ENCODE data around the gene TNN.
"Not testable (repeated sequence)": the region's sequence is repeated elsewhere in the genome, so short reads cannot be mapped to it uniquely, and the experiment has no call there.

TNN gene

DNA sequence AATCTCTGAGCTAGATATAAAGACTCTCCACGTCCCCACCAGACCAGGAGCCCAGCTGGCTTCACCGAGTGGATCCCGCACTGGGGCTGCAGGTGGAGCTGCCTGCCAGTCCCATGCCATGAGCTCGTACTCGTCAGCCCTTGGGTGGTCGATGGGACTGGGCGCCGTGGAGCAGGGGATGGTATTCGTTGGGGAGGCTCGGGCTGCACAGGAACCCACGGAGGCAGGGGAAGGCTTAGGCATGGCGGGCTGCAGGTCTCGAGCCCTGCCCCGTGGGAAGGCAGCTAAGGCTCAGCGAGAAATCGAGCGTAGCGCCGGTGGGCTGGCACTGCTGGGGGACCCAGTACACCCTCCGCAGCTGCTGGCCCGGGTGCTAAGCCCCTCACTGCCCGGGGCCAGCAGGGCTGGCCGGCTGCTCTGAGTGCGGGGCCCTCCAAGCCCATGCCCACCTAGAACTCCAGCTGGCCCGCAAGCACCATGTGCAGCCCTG is 40.7 kb downstream of the TNN start:
- DNase-seq (ENCODE audit: low spot score): not testable (repeated sequence)

DNA sequence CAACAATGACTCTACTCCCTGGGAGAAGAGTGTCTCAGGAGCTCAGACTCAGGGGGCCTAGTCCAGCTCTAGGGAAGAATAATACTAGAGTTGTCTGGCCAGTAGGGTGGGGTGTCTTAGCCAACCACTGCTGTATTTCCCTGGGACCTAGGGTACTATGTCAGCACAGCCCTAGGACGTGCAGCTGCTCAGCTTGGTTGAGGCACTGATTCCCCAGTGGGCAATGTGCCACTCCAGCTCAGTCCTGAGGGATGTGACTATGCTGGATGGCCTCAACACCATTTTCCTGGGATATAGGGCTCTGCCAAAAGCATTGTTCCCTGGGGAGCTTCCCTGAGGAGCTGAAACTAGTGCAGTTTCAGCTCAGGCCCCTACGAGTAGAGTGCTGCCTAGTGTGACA is 47.4 kb downstream of the TNN start:
- no peak for DNase-seq (ENCODE audit: low spot score)

DNA sequence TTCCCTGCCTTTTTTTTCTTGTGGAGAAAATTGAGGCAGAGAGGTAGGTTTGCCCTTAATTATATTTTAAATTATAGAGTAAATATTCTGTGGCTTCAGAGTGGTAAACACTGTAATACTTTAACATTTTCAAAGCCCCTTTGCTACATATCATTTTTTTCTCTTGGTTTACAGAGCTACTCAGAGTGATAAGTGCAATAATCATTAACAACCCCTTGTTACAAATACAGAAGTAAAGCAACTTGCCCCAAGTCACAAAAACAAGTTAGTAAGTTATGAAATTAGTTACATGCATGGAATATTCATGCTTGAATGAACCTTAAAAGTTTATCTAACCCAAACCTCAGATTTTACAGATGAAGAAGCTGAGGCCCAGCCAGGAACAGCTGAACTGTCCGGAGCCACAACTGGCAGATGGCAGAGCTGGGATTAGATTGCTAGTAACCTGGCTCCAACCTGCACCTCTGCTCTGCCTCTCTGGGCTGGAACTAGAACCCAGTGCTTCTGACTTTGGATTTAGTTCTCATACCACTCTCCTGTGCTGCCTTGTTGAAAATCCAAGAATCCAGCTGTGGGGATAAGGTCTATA is 48.7 kb downstream of the TNN start:
- no peak for DNase-seq (ENCODE audit: low spot score)

DNA sequence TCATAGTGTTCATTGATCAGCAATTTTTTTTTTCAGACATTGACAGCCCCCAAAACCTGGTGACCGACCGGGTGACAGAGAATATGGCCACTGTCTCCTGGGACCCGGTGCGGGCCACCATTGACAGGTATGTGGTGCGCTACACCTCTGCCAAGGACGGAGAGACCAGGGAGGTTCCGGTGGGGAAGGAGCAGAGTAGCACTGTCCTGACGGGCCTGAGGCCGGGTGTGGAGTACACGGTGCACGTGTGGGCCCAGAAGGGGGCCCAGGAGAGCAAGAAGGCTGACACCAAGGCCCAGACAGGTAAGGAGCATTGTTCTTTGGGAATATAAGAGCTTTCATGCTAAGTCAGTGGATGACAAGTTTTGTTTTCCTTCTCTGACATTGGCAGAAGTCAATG is 49.3 kb downstream of the TNN start:
- no peak for DNase-seq (ENCODE audit: low spot score)

DNA sequence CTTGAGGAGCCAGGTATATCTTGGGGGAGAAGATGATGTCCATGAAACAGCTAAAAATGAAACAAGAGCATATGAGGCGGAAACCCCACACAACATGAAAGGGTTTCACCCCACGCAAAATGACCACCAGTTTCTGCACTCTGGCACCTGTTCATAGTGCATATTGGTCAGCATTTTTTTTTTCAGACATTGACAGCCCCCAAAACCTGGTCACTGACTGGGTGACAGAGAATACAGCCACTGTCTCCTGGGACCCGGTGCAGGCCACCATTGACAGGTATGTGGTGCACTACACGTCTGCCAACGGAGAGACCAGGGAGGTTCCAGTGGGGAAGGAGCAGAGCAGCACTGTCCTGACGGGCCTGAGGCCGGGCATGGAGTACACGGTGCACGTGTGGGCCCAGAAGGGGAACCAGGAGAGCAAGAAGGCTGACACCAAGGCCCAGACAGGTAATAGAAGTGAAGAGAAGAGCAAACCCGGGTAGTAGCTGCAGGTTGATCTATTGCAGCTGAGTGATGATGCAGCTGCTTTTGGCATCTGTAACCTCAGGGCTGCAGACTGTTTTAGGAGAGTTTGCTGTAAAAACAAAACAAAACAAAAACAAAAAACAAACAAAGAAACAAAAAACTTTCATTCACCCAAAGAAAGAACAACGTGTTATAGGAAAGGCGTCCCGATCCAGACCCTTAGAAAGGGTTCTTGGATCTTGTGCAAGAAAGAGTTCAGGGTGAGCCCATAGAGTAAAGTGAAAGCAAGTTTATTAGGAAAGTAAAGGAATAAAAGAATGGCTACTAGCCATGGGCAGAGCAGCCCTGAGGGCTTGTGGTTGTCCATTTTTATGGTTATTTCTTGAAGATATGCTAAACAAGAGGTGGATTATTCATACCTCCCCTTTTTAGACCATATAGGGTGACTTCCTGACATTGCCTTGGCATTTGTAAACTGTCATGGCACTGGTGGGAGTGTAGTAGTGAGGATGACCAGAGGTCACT is 51.0 kb downstream of the TNN start:
- DNase-seq (ENCODE audit: low spot score): no peak

DNA sequence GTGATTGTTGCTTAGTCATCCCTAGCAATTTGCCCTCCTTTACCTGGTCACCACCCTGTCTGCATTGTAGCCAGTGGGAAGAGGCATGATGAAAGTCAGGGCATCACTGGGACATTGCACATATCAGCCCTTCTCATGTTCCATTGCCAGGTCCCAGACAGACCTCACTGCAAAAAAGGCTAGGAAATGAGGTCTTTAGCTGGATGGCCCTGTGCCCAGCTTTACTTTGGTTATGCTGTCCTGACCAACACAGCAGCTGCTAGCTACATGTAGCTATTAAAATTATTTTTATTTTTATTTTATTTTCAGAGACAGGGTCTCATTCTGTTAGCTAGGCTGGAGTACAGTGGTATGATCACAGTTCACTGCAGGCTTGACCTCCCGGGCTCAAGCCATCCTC is 52.9 kb downstream of the TNN start:
- DNase-seq (ENCODE audit: low spot score): no peak

DNA sequence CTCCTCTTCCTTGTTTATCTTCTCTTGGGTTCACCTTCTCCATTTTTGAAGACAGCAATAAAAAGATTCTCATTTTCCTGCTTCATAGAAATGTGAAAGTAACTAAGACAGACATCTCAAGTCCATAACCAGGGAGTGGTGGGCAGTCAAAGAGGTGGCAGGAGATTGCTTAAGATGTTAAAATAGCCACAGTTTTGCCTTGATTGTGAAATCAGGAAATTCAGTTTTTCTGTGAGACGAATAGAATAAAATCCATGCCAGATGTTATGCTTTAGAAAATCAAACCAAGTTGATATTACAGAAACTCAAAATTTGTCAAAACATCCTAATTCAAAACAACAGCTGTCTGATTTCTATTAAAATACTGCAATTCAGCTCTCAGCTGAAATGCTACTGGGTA is 57.2 kb downstream of the TNN start:
- DNase-seq (ENCODE audit: low spot score): no peak

DNA sequence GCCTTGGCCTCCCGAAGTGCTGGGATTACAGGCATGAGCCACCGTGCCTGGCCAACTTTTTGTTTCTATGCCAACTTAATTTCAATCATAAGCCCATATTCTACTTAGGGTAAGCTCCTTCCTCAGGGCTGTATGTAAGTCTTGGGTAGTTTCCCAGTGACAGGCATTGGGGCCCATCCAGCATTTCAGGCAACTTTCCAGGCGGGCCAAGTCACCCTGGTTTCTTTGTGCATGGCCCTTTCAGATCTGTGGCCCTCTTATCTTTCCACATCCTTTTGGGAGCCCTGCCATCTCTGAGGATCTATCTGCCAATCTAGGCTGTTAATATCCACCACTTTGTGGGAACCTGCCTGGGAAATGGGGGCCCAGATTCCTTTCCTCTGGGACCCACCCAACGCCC is 58.7 kb downstream of the TNN start:
- no peak for DNase-seq (ENCODE audit: low spot score)

DNA sequence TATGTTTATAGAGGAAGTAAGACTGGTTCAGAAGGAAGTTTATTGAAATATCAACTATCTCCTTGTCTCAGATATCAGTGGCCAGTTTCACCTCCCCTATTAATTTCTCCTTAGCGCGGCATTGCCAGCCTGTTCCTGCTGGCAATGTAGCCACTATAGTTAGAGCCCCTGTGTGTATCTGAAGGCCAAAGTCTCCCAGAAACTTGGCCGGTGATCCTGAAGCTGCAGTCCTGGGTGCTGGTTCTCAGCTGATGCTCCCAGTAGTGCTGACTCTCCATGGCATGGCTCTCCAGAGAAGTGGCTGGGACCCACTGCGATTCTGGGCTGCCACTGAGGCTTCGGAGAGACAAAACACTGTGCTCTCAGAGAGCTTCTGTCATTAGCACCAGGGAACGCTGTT is 59.9 kb downstream of the TNN start:
- DNase-seq (ENCODE audit: low spot score): no peak

DNA sequence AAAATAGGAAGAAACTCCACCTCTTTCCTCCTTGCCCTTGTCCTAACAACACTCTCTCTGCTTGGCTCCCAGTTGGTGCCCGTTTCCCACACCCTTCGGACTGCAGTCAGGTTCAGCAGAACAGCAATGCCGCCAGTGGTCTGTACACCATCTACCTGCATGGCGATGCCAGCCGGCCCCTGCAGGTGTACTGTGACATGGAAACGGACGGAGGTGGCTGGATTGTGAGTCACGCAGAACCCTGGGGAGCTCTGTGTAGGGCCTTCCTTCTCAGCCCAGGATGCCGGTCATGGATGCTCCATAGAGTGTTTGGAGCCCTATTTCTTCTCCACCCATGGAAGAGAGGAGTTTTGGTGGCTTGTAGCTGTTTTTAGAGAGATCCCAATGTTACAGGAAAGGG is 60.9 kb downstream of the TNN start:
- DNase-seq (ENCODE audit: low spot score): no peak

DNA sequence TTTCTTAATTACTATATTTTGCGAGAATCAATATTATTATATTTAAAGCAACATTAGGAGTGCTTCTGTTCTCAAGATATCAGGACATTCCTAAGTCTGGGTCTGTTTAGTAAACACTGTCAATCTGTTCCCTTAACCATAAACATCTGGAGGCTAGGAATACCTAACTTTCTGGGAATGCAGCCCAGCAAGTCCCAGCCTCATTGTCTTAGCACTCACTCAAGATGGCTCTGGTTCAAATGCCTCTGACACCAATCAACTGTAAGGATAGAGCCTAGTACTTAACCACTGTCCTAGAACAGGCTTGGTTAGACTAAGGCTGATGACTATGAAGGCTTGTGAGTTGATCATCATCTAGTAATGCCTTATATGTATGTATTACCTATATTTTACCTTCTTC is 61.5 kb downstream of the TNN start:
- no peak for DNase-seq (ENCODE audit: low spot score)

DNA sequence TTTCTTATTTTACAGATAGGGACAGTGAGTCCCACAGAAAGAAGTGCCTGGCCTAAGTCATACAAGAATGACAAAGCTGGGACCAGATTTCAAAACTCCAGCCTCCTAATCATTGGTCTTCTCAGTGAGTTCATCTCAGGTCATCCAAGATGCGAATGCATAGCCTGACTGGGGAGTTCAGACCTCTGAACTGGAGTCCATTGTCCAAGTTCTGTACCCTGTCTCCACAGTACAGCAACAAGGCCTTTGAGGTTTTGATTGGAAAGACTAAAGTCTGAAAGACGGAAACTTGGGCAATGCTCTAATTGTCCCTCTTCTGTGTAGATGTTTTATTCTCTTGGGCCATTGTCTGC is 62.0 kb downstream of the TNN start:
- no peak for DNase-seq (ENCODE audit: low spot score)

DNA sequence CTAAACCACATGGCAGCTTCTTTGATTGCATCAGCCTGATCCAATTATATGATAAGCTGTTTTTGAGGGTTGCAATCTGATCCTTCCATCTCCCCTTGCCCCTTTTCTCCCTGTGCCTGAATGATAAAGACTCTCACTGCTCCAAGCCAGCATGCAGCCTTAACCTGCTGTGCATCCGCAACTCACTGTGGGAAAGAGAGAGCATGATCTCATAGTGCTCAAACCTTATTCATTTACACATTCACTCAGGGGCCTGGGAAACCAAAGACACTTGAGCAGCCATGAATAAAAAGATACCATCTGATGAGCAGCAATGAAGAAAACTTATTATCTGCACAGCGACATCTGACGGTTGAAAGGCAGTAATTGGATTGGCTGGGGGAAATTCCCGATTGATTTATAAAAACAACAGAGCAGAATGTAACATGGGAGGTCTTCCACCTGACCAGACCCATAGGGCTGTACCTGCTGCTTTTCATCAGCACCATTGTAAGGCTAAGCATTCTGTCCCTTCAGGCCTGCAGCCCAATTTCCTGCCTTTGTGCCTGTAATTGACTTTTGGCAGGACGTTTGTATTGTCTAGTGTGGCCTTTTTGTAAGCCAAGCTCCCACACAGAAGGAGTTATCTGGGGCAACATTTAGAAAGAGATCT is 62.5 kb downstream of the TNN start:
- no peak for DNase-seq (ENCODE audit: low spot score)

DNA sequence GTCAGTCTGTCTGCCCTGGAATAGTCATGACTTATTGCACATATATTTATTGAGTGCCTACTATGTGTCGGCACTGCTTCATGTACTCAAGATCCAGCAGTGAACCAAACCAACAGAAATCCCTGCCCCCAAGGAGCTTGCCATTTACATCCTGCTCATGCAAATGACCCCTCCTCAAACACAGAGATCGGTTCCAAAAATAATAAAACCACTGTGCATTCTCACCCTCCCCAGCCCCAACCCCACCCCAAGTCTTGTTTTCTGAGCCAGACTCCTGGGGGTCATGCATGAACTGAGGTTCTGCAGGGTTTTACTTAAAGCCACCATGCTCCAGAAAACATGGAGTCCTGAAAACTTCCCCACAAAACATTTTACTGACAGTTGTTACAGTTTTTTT is 63.0 kb downstream of the TNN start:
- no peak for DNase-seq (ENCODE audit: low spot score)

DNA sequence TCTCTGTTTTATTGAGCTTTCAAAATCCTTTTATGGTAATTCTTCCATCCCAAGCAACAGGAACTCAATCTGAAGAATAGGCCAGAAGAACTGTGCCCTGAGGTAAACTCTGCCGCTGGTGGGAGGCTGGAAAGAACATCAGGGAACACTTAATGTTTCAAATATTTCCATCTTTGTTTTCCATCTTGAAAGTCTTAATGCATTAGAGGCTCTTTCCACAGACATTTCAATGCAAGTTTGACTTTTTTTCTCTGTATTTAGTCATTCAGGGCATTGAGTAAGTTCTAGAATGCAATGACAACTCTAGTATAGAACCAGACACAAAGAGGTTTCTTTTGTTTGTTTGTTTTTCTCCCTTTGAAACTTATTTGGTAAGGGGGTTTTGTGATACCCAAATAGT is 63.5 kb downstream of the TNN start:
- no peak for DNase-seq (ENCODE audit: low spot score)

DNA sequence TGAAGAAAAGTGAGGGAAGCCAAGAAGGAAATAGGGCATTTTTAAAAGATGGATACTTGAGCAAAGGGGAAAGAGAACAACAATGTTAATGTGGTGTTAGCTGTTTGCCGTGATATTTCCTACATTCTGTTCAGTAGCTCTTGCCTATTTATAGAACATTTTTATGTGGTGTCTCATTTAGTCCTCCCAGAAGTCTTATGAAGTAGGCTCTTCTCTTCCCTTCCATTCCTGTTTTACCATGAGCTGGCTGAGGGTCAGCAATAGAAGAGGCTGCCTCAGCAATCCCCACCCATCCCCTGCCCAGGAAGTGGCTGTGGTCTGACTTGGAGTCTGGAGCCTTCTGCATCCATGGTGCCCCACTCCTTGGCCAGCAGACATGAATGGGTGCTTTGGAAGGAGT is 64.8 kb downstream of the TNN start:
- DNase-seq (ENCODE audit: low spot score): no peak

DNA sequence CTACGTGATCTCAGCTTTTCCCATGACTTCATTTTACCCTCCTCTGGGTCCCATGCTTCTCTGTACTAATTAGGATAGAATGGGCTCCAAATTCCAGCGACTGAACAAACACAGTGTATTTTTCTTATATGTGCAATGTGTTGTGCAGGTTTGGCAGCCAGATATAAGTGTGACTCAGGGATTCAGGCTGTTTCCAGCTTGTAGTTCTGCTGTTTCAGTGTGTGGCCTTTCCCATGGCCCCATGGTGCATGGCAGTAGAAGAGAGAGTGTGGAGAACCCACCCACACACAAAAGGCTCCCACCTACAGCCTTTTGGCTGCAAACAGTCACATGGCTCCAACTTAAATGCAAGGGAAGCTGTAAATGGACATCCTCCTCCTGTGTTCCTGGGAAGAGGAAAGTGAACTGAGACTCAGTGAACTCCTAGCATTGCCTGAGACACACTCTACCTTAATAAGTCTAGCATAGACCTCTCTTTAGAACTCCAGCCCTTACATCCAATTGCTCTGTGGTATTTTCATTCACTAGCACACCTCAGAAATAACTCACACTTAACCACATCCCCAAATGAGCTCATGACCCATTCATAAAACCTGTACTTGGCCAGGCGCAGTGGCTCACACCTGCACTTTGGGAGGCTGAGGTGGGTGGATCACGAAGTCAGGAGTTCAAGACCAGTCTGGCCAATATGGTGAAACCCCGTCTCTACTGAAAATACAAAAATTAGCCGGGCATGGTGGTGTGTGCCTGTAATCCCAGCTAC is 66.2 kb downstream of the TNN start:
- DNase-seq (ENCODE audit: low spot score): no peak

DNA sequence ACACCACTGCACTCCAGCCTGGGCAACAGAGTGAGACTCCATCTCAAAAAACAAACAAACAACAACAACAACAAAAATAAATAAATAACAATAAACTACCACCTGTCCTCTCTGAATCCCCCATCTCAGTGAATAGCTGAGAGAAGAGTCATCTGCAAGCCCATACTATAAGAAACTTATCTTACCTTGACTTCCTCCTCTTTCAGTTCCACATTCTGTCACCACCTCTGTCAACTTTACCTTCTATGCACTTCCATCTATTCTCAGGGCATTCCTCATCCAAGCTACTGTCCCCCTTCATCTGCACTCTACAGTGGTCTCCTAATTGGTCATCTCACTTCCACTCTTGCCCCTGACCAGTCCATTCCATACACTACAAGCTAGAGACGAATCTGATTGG is 66.9 kb downstream of the TNN start:
- no peak for DNase-seq (ENCODE audit: low spot score)

DNA sequence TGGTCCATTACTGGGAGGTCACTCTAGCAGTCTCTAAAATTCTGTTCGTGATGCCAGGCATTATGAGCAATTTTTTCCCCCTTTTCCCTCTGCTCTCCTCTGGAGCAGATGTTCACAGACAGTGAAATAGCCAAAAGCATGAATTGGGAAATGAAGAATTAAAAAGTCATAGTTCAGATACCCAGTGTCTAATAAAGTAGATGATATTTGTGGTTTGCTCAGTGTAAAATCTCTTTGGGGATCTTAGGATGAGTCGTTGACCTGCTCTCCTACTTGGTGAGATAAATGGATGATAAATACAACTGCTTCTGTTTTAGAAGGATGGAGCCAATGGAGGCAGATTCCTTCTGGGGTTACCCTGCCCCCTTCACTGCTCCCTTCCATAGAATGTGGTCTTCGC is 68.6 kb downstream of the TNN start:
- no peak for DNase-seq (ENCODE audit: low spot score)

DNA sequence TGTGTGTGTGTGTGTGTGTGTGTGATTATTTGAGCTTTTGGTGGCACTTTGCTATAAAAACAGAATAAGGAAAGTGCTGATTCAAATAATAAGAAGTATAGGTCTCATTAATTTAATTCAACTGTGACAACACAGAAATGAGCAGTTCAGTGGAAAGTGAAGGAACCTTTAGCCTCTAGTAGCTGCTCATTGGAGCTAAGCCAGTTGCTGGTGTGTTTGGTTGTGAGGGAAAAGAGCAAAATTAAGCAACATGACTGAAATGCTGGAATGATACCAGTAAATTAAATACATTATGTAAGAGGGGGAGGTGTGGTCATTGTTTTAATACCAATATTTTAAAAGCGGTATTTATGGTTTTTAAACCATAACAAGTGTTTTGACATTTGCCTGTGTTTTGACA is 69.7 kb downstream of the TNN start:
- no peak for DNase-seq (ENCODE audit: low spot score)

DNA sequence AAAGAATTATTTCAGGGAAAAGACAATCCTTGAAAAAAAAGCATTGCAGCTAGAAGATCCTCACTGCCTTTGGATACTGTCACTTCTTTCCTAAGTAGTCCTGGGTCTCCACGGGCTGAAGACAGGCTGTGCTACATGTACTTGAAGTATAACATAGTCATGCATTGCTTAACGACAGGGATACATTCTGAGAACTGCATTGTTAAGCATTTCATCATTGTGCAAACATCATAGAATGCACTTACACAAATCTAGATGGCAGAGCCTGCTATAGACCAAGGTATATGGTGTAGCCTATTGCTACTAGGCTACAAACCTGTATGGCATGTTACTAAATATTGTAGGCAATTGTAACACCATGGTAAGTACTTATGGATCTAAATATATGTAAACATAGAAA is 70.9 kb downstream of the TNN start:
- no peak for DNase-seq (ENCODE audit: low spot score)

DNA sequence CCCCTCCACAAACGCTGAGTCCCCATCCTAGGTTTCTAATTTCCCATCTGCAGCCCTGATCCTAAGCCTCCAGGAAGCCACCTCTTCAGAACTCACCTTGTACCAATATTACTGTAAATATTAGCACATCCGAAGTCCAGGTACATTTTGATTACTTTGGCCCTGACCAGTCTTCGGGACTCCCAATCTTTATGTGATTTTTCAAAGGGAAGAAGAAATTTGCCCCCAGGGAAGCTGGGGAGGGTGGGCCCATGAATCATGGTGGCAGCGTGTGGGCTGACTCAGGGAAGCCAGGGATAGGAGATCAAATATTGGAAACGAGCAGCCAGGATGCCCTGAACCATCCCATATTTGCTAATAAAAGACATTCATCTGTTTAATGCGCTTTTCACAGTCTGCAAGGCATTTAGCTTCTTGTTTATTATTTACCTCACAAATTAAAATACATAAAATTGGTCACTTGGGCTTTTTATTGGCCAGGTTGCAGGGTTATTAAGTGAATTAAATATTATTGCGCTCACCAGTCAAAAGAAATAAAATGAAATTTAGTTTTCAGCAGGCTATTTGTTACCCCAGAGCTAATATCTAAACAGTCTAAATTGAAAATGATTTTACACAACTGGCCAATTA is 78.4 kb downstream of the TNN start:
- no peak for DNase-seq (ENCODE audit: low spot score)
